PC-3 (cell line): ENCODE measurements around the gene KCNJ9. TPM values are rescaled to one million over a fixed set of nuclear protein-coding genes. Genes with fewer than 3 reads are reported as not detected.
A peak's percentile ranks its signal among the peaks of the same experiment; 100 is the strongest.

Experiments used
- ATAC-seq: fragments of 200-7000 bp; cut with Tn5 transposase; 2 replicates; pipeline ENCODE4 v1.9.1; 2020; ENCODE audit warnings: mild to moderate bottlenecking, moderate library complexity
- BruUV-seq: library from RNA; stranded (reverse); fragments of 400-500 nt; replicated peaks from 2 replicates; lab custom pipeline; 2021; lab: Mats Ljungman, UMichigan
- CTCF ChIA-PET: fragments of 300-600 bp; sonication (Branson Sonifier 250); formaldehyde crosslinking; loops from one replicate; lab custom pipeline; 2022; ENCODE audit warnings: antibody characterized with exemption; lab: Charles Lee
- POLR2A ChIA-PET: fragments of 300-600 bp; sonication (Branson Sonifier 250); formaldehyde crosslinking; loops from one replicate; lab custom pipeline; 2022; ENCODE audit warnings: antibody characterized with exemption; ENCODE audit not compliant: unreplicated experiment; lab: Charles Lee
- DNase-seq: peaks from one replicate; pipeline ENCODE4 v3.0.0-alpha.2; 2015
- H2AFZ ChIP-seq: fragments of 300-600 bp; sonication (generic); 2 replicates; pipeline ENCODE4 v1.6.0; 2016; ENCODE audit warnings: antibody characterized with exemption, low read length
- H3F3A ChIP-seq: fragments of 300-600 bp; sonication (generic); one replicate; pipeline ENCODE4 v1.6.0; 2017; ENCODE audit warnings: antibody characterized with exemption, low read length, control low read depth, mild to moderate bottlenecking; ENCODE audit not compliant: unreplicated experiment
- H3K27ac ChIP-seq: fragments of 300-600 bp; sonication (generic); 2 replicates; pipeline ENCODE4 v1.5.1; 2016; ENCODE audit warnings: mild to moderate bottlenecking, low read length
- H3K27me3 ChIP-seq: fragments of 300-600 bp; sonication (generic); 2 replicates; pipeline ENCODE4 v1.6.1; 2016; ENCODE audit warnings: low read length, mixed read lengths
- H3K36me3 ChIP-seq: fragments of 300-600 bp; sonication (generic); 2 replicates; pipeline ENCODE4 v1.6.1; 2016; ENCODE audit warnings: low read depth, mixed run types, low read length, mixed read lengths
- H3K4me1 ChIP-seq: fragments of 300-600 bp; sonication (generic); 2 replicates; pipeline ENCODE4 v1.5.1; 2016; ENCODE audit warnings: low read length; ENCODE audit not compliant: insufficient read depth
- H3K4me2 ChIP-seq: fragments of 300-600 bp; sonication (generic); 2 replicates; pipeline ENCODE4 v1.6.0; 2016; ENCODE audit warnings: low read length
- H3K4me3 ChIP-seq: fragments of 300-600 bp; sonication (generic); 2 replicates; pipeline ENCODE4 v1.5.1; 2016; ENCODE audit warnings: mild to moderate bottlenecking, low read length, mixed read lengths
- H3K79me2 ChIP-seq: fragments of 300-600 bp; sonication (generic); 2 replicates; pipeline ENCODE4 v1.6.1; 2017; ENCODE audit warnings: low read length, mixed read lengths
- H3K9ac ChIP-seq: fragments of 300-600 bp; sonication (generic); 2 replicates; pipeline ENCODE4 v1.6.0; 2016; ENCODE audit warnings: mild to moderate bottlenecking, low read length
- H3K9me2 ChIP-seq: fragments of 300-600 bp; sonication (generic); replicated peaks from 2 replicates; pipeline ENCODE4 v1.6.1; 2016; ENCODE audit warnings: mixed run types, low read length, mixed read lengths
- H3K9me3 ChIP-seq: fragments of 300-600 bp; sonication (generic); 2 replicates; pipeline ENCODE4 v1.6.1; 2016; ENCODE audit warnings: low read length, mixed read lengths
- H4K20me1 ChIP-seq: fragments of 300-600 bp; sonication (generic); 2 replicates; pipeline ENCODE4 v1.6.1; 2016; ENCODE audit warnings: low read length, mixed read lengths
- EZH2 ChIP-seq: fragments of 300-600 bp; sonication (generic); IDR thresholded peaks from one replicate; pipeline ENCODE4 v1.6.1; 2017; ENCODE audit warnings: antibody characterized with exemption, mild to moderate bottlenecking, low read length; ENCODE audit not compliant: unreplicated experiment
- EZH2phosphoT487 ChIP-seq: fragments of 300-600 bp; sonication (generic); IDR thresholded peaks from 2 replicates; pipeline ENCODE4 v1.6.1; 2018; ENCODE audit warnings: mild to moderate bottlenecking, antibody characterized with exemption, low read length, borderline replicate concordance
- intact Hi-C: fragments of 100-400 bp; cut with micrococcal nuclease; formaldehyde crosslinking; loops from 2 replicates; pipeline ENCODE4 v1.9.0; 2023
- total RNA-seq: library from RNA; depleted of rRNA; stranded (reverse); fragments of >200 nt; gene quantifications from 2 replicates; pipeline ENCODE4 v1.2.3, GENCODE V29; 2014
- TF ChIP-seq, protein P1 (sequence below): fragments of 300-600 bp; sonication (generic); conservative IDR thresholded peaks from 2 replicates; pipeline ENCODE4 v1.5.1; 2017; ENCODE audit warnings: antibody characterized with exemption, low read depth, mild to moderate bottlenecking, low read length

Gene KCNJ9
- total RNA-seq, 1 experiment from 2014 or later: not detected

DNA sequence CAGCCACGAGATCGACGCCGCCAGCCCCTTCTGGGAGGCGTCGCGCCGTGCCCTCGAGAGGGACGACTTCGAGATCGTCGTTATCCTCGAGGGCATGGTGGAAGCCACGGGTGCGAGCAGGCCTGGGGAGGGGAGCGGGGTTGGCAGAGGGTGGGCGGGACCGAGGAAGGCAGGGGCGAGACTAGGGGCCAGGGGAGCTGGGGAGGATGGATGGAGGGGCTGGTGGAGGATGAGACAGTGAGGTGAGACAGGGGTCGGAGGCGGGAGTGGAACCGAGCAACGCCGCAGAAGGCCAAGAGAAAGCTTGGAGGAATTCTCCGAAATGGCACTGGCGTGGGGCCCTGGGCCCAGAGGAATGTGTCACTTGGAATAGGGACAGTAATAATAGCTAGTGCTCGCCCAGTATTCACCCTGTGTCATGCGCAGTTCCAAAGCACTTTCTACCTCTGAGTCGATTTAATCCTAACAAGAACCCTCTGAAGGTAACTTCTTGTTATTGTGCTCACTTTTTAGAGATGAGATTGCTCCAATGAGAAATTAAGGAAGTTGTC lies 3.5 kb downstream of the KCNJ9 start:
- no peak overlapping the region for H3K27ac ChIP-seq
- no peaks in the 10 kb centered on the region for H3K36me3 ChIP-seq
- no peaks in the 10 kb centered on the region for H3K9me3 ChIP-seq
- POLR2A ChIA-PET: no interaction called here
- BruUV-seq: no TSS peak
- no peak overlapping the region for H3K4me2 ChIP-seq
- H3K9ac ChIP-seq: no peak overlapping the region
- no peaks in the 10 kb centered on the region for H3K79me2 ChIP-seq
- no peak overlapping the region for H3K4me3 ChIP-seq
- peaks cover 9% of the 10 kb centered on the region for H3K4me1 ChIP-seq
- ATAC-seq (no peak), DNase-seq (no peak)
- no peak overlapping the region for H2AFZ ChIP-seq
- H4K20me1 ChIP-seq: no peaks in the 10 kb centered on the region
- H3F3A ChIP-seq: no peaks in the 10 kb centered on the region
- no peaks in the 10 kb centered on the region for H3K9me2 ChIP-seq
- CTCF ChIA-PET: interaction anchor here (0.7 to 1.3 kb wide), 3 partner anchors 38 to 270 kb away, joined by 3 to 7 read pairs (median 5); no protein-coding TSS in a partner anchor
- peaks cover 21% of the 10 kb centered on the region for H3K27me3 ChIP-seq
- intact Hi-C loops: loop anchor here (1.0 to 5.0 kb wide), 3 partner anchors 39 to 953 kb away; no protein-coding TSS in a partner anchor
- TF ChIP-seq EZH2: no peak
- no peak for TF ChIP-seq EZH2phosphoT487
- TF ChIP-seq, protein P1, sequence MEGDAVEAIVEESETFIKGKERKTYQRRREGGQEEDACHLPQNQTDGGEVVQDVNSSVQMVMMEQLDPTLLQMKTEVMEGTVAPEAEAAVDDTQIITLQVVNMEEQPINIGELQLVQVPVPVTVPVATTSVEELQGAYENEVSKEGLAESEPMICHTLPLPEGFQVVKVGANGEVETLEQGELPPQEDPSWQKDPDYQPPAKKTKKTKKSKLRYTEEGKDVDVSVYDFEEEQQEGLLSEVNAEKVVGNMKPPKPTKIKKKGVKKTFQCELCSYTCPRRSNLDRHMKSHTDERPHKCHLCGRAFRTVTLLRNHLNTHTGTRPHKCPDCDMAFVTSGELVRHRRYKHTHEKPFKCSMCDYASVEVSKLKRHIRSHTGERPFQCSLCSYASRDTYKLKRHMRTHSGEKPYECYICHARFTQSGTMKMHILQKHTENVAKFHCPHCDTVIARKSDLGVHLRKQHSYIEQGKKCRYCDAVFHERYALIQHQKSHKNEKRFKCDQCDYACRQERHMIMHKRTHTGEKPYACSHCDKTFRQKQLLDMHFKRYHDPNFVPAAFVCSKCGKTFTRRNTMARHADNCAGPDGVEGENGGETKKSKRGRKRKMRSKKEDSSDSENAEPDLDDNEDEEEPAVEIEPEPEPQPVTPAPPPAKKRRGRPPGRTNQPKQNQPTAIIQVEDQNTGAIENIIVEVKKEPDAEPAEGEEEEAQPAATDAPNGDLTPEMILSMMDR: no peak

DNA sequence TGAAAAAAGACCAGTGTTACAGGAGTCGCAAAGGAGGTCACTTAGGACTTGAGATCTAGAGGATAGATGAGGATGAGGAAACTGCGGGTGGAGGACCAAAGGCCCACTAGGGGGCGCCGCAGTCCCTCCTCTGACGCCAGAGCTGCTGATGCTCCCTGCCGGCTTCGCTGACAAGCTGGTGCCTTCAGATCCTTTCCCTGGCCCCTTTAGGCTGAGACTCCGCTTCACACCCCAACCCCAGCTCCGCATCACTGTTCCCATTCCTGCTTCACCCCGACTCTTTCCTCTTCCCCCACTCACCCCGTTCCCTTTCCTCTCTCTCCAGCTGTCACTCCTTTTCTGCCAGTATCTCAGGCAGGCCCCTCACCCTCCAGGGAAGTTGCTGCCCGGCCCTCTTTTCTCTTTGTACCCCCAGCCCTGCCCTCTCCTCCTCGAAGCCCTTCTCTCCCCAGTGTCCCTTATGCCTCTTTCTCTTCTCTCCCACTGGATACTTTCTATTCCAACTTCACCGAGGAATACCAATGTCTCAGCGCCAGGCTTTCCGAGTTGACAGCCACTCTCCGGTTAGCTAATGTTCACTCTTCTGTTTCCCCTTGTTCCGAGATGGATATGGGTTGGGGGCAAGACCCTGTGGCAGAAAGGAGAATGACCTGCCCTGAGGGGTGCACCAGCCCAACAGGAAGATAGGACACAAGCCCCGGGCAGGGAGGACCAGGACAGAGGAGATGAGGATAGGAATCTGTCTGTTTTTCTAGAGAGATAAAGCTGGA lies 4.5 kb downstream of the KCNJ9 start:
- Histone ChIP-seq H3K4me3 (no peak overlapping the region), H3K36me3 (no peaks in the 10 kb centered on the region), H3K27ac (no peak overlapping the region), H3K79me2 (no peaks in the 10 kb centered on the region), H4K20me1 (no peaks in the 10 kb centered on the region), H3K9ac (no peak overlapping the region), H3K9me2 (no peaks in the 10 kb centered on the region), H3K4me1 (peaks cover 6% of the 10 kb centered on the region), H3F3A (no peaks in the 10 kb centered on the region), H2AFZ (no peak overlapping the region), H3K4me2 (no peak overlapping the region), H3K27me3 (peaks cover 12% of the 10 kb centered on the region), H3K9me3 (no peaks in the 10 kb centered on the region)
- ChIA-PET POLR2A (no interaction called here), CTCF (interaction anchor here (0.6 to 1.3 kb wide), 7 partner anchors 12 to 209 kb away, joined by 3 to 7 read pairs (median 5); no protein-coding TSS in a partner anchor)
- BruUV-seq: no TSS peak
- intact Hi-C loops: no loop called here
- DNase-seq (peak; percentile 81), ATAC-seq (peak; percentile 66)
- no peak for TF ChIP-seq EZH2phosphoT487
- TF ChIP-seq, protein P1: peak; percentile 85

DNA sequence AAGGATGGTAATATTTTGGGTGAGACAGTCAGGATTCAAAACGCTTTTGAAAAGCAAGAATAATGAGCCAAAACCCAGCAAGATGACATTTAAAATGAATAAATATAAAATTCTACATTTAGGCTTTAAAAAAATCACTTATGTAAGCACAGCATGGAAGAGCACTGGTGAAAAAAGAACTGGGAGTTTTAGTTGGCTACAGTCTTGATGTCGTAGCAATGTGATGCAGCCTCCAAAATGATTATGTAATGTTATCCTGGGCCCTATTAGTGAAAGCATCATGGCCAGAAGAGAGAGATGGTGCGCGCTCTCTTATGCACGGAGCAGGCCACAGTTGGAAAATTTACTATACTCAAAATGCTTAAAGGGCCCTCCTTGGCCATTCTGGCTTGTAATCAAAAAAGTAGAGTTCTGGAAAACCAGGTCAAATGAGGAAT lies 5.1 kb downstream of the KCNJ9 start:
- TF ChIP-seq EZH2 (no peak), EZH2phosphoT487 (no peak)
- TF ChIP-seq, protein P1: no peak
- POLR2A ChIA-PET: no interaction called here
- CTCF ChIA-PET: no interaction called here
- Histone ChIP-seq H3K27ac (no peak overlapping the region), H3K79me2 (no peaks in the 10 kb centered on the region), H2AFZ (no peak overlapping the region), H3K36me3 (no peaks in the 10 kb centered on the region), H4K20me1 (no peaks in the 10 kb centered on the region), H3K9me2 (no peaks in the 10 kb centered on the region), H3K27me3 (peaks cover 6% of the 10 kb centered on the region; the same call in 1 of the 2 replicates), H3K4me2 (no peak overlapping the region), H3K4me3 (no peak overlapping the region), H3K9me3 (no peaks in the 10 kb centered on the region), H3K4me1 (peaks cover 4% of the 10 kb centered on the region; the same call in 1 of the 2 replicates), H3F3A (no peaks in the 10 kb centered on the region), H3K9ac (no peak overlapping the region)
- DNase-seq (no peak), ATAC-seq (no peak)
- BruUV-seq: no TSS peak
- intact Hi-C loops: no loop called here
